Adipocyte (in vitro differentiated cells): ENCODE measurements around the gene OXSM.

Source experiments
- DNase-seq: peaks from one replicate; pipeline ENCODE4 v3.0.0-alpha.2; 2015; ENCODE audit warnings: low read depth
- H3K27me3 ChIP-seq: replicated peaks from 2 replicates; pipeline ENCODE4 v1.7.0; 2013; ENCODE audit warnings: mild to moderate bottlenecking, low read length, moderate library complexity; ENCODE audit not compliant: control insufficient read depth, insufficient read depth
- H3K36me3 ChIP-seq: 2 replicates; pipeline ENCODE4 v1.7.0; 2013; ENCODE audit warnings: low read length, mild to moderate bottlenecking, moderate library complexity; ENCODE audit not compliant: control insufficient read depth, insufficient read depth, severe bottlenecking
- H3K4me1 ChIP-seq: 2 replicates; pipeline ENCODE4 v1.7.0; 2013; ENCODE audit warnings: mild to moderate bottlenecking, low read length, moderate library complexity; ENCODE audit not compliant: control insufficient read depth, insufficient read depth
- H3K4me3 ChIP-seq: 2 replicates; pipeline ENCODE4 v1.7.0; 2013; ENCODE audit warnings: mild to moderate bottlenecking, low read length, moderate library complexity
- H3K9ac ChIP-seq: 2 replicates; pipeline ENCODE4 v1.7.0; 2013; ENCODE audit warnings: mild to moderate bottlenecking, low read length, moderate library complexity
- H3K9me3 ChIP-seq: 2 replicates; pipeline ENCODE4 v1.7.0; 2013; ENCODE audit warnings: mild to moderate bottlenecking, low read length, moderate library complexity; ENCODE audit not compliant: control insufficient read depth

OXSM gene

GRCh38 chr3:25812644-25813043 lies 22.8 kb downstream of the OXSM start:
- H3K9me3 ChIP-seq = peaks cover 2% of the 10 kb centered on the region
- no peak for DNase-seq
- no peaks in the 10 kb centered on the region for H3K36me3 ChIP-seq
- H3K4me1 ChIP-seq = no peaks in the 10 kb centered on the region
- H3K27me3 ChIP-seq = no peaks in the 10 kb centered on the region
- H3K9ac ChIP-seq = no peak overlapping the region
- no peak overlapping the region for H3K4me3 ChIP-seq

GRCh38 chr3:25817107-25817506 lies 27.2 kb downstream of the OXSM start:
- H3K9ac ChIP-seq = no peak overlapping the region
- peaks cover 7% of the 10 kb centered on the region for H3K4me1 ChIP-seq
- H3K9me3 ChIP-seq = peaks cover 2% of the 10 kb centered on the region

GRCh38 chr3:25817638-25818037 lies 27.7 kb downstream of the OXSM start:
- Histone ChIP-seq H3K4me1 (peaks cover 7% of the 10 kb centered on the region), H3K36me3 (no peaks in the 10 kb centered on the region), H3K27me3 (no peaks in the 10 kb centered on the region), H3K4me3 (no peak overlapping the region), H3K9me3 (peaks cover 2% of the 10 kb centered on the region), H3K9ac (no peak overlapping the region)
- DNase-seq = no peak

More at GRCh38 chr3:25817107-25817506, 27.2 kb downstream of the OXSM start:
- Histone ChIP-seq H3K27me3 (no peaks in the 10 kb centered on the region), H3K4me3 (no peak overlapping the region), H3K36me3 (no peaks in the 10 kb centered on the region)
- DNase-seq = no peak

- H3K4me3 ChIP-seq = no peak overlapping the region
- H3K36me3 ChIP-seq = no peaks in the 10 kb centered on the region
- peaks cover 2% of the 10 kb centered on the region for H3K9me3 ChIP-seq
- DNase-seq = no peak
- peaks cover 7% of the 10 kb centered on the region for H3K4me1 ChIP-seq
- H3K27me3 ChIP-seq = no peaks in the 10 kb centered on the region
- H3K9ac ChIP-seq = no peak overlapping the region
Observed at GRCh38 chr3:25818335-25818734, 28.4 kb downstream of the OXSM start.

GRCh38 chr3:25820366-25820765 lies 30.5 kb downstream of the OXSM start:
- no peak overlapping the region for H3K9ac ChIP-seq
- H3K36me3 ChIP-seq = no peaks in the 10 kb centered on the region
- DNase-seq = peak; percentile 86
- peaks cover 2% of the 10 kb centered on the region for H3K9me3 ChIP-seq
- no peak overlapping the region for H3K4me3 ChIP-seq
- peaks cover 7% of the 10 kb centered on the region for H3K4me1 ChIP-seq
- no peaks in the 10 kb centered on the region for H3K27me3 ChIP-seq

- no peak overlapping the region for H3K4me3 ChIP-seq
- peaks cover under 1% of the 10 kb centered on the region for H3K9me3 ChIP-seq
- H3K9ac ChIP-seq = no peak overlapping the region
- H3K27me3 ChIP-seq = no peaks in the 10 kb centered on the region
- H3K4me1 ChIP-seq = peaks cover 7% of the 10 kb centered on the region
- no peak for DNase-seq
- H3K36me3 ChIP-seq = no peaks in the 10 kb centered on the region
Observed at GRCh38 chr3:25820816-25821486, 31.1 kb downstream of the OXSM start.

- H3K4me1 ChIP-seq = peaks cover 7% of the 10 kb centered on the region
- no peak overlapping the region for H3K4me3 ChIP-seq
- no peak overlapping the region for H3K9ac ChIP-seq
- H3K9me3 ChIP-seq = no peaks in the 10 kb centered on the region
- no peaks in the 10 kb centered on the region for H3K36me3 ChIP-seq
- DNase-seq = no peak
- H3K27me3 ChIP-seq = no peaks in the 10 kb centered on the region
Observed at GRCh38 chr3:25821746-25822573, 32.1 kb downstream of the OXSM start.

GRCh38 chr3:25823314-25823713 lies 33.4 kb downstream of the OXSM start:
- Histone ChIP-seq H3K4me1 (peaks cover 7% of the 10 kb centered on the region), H3K27me3 (no peaks in the 10 kb centered on the region), H3K9me3 (no peaks in the 10 kb centered on the region), H3K36me3 (no peaks in the 10 kb centered on the region), H3K9ac (no peak overlapping the region), H3K4me3 (no peak overlapping the region)
- no peak for DNase-seq

- no peaks in the 10 kb centered on the region for H3K9me3 ChIP-seq
- peaks cover 8% of the 10 kb centered on the region for H3K4me1 ChIP-seq
- no peak overlapping the region for H3K9ac ChIP-seq
- no peaks in the 10 kb centered on the region for H3K27me3 ChIP-seq
- DNase-seq = no peak
- no peak overlapping the region for H3K4me3 ChIP-seq
- H3K36me3 ChIP-seq = no peaks in the 10 kb centered on the region
Observed at GRCh38 chr3:25826510-25826909, 36.6 kb downstream of the OXSM start.

- no peaks in the 10 kb centered on the region for H3K9me3 ChIP-seq
- DNase-seq = no peak
- no peaks in the 10 kb centered on the region for H3K36me3 ChIP-seq
- H3K4me3 ChIP-seq = no peak overlapping the region
- H3K27me3 ChIP-seq = no peaks in the 10 kb centered on the region
- peaks cover 8% of the 10 kb centered on the region for H3K4me1 ChIP-seq
- no peak overlapping the region for H3K9ac ChIP-seq
Observed at GRCh38 chr3:25830373-25831280, 40.7 kb downstream of the OXSM start.

GRCh38 chr3:25831578-25831977 lies 41.7 kb downstream of the OXSM start:
- Histone ChIP-seq H3K27me3 (no peaks in the 10 kb centered on the region), H3K4me3 (no peak overlapping the region), H3K9ac (no peak overlapping the region), H3K36me3 (no peaks in the 10 kb centered on the region), H3K4me1 (peaks cover 8% of the 10 kb centered on the region), H3K9me3 (no peaks in the 10 kb centered on the region)
- peak; percentile 65 for DNase-seq
